GM18867 (cell line): Measurements from ENCODE around the gene SPI1.

Experiments used
- ATAC-seq: cut with Tn5 transposase; IDR thresholded peaks from one replicate; pipeline ENCODE4 v1.9.1; 2021; ENCODE audit warnings: mild to moderate bottlenecking, moderate library complexity; ENCODE audit not compliant: unreplicated experiment

Gene SPI1

GRCh38 chr11:47407746-47408590 lies 29.6 kb upstream of the SPI1 start, which contains the start of gene SLC39A13:
Gene SLC39A13 (plus strand): TSS chr11:47408590. CDS start chr11:47410095, 1,505 bp downstream.
- ATAC-seq, result peak; percentile 81

- no peak for ATAC-seq
These were observed 28.8 kb upstream of the SPI1 start for GRCh38 chr11:47406896-47407745.

DNA sequence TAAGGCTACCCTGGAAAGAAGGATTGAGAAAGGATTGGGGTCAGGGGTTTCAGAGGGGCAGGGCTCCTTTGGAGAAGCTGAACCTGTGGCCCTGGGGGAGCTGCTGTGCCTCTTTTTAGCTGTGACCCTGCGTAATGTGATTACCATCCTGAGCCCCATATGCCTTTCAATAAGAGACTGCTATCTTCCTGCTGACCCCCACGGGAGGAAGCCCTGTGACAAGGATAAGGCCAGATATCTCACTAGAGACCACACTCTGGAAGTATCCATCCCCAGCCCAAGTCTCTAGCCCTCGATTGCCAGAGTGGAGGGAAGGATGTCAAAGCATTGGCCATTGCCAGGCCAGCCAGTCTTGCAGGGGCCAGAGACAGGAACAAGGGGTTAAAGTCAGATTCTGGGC lies 25.2 kb upstream of the SPI1 start:
- ATAC-seq, result no peak

DNA sequence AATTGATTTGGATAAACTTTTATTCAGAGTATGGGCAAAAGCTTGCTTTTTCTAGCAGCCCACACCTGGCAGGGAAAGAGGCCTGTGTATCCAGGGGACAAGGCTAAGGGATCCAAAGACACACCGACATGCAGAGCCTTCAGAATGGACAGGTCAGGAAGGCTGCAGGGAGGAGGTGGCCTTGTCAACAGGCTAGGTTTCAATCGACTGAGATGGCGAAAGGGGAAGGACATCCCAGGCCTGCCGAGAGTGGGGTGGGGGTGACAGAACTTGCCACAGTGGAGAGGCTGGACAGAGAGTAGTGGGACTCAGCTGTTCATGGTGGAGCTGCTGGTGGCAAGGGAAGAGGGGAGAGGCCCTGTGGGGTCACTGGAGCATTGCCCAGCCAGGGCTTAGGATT lies 24.8 kb upstream of the SPI1 start:
- no peak for ATAC-seq

DNA sequence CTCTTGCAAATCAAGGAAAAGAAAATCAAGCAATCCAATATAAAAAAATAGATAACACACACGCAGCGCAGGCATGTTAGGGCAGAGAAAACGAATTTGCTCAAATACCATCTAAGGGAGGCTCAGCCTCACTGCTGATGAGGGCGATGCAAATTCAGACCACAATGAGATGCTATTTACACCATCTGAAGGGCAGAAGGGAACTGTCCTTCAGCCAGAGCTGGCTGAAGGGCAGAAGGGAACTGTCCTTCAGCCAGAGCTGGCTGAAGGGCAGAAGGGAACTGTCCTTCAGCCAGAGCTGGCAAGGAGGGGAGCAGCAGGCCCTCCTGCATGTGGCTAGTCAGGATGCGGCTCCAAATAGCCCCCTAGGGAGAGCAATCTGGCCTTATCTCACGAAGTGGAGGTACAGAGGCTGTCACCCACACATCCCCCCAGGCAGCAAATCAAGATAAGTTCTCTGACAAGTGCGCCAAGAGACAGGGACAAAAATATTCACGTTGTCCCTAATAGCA lies 22.5 kb upstream of the SPI1 start:
- peak; percentile 81 for ATAC-seq

DNA sequence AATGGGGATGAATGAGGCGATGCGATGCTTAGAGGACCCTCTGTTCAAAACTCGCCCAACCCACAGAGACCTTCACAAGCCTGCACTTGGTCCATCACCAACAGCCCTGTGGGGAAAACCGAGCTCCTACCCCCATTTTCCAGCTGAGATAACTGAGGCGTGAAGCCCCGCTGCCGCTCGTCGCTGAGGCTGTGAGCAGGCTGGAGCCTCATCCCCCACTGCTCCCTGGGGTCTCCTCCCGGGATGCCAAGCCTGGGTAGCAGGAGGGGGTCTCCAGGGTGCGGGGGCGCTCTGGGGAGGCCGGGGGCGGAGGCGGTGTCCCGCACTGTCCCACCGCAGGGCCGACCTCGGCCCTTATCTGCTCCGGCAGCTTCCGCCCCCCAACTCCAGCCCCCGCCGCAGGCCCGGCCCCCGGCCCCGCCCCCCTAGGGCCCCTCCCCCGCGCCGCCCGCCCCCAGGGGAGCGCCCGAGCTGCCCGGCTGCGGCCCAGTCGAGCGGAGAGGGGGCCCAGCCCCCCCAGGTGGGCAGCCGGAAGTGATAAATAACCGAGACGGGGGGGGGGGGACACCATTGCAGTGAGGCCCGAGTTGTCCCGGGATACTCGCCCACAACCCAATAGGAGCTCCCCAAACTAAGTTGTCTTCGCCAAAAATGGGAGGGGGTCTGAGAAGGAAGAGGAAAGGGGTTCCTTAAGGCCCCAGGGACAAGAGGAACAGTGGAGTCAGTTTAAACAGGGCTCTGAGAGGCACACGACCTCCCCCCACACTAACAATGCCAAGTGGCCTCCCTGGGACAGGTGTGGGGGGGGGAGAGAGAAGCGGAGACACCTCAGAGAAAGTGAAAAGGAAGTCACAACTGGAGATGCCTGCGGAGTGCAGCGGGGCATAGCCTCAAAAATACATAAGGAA lies 21.8 kb upstream of the SPI1 start:
- peak; percentile 45 for ATAC-seq

DNA sequence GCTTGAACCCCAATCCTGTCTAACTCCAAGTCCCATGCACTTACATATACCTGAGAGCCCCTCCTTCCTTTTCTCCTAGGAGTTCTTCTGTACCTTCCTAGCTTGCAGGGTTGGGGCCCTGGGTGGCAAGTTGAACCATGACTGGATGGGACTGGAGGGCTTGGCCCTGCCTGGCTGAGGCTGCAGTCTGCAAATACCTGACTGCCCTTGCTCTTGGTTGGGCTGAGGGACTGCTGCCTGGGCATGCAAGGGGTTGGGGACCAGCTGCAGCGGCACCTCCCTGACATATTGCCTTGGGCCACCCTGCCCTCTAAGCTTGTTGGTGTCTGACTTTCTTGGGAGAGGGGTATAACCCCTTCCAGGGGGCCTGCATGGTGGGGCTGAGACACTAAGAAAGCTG lies 20.2 kb upstream of the SPI1 start:
- ATAC-seq, result no peak

DNA sequence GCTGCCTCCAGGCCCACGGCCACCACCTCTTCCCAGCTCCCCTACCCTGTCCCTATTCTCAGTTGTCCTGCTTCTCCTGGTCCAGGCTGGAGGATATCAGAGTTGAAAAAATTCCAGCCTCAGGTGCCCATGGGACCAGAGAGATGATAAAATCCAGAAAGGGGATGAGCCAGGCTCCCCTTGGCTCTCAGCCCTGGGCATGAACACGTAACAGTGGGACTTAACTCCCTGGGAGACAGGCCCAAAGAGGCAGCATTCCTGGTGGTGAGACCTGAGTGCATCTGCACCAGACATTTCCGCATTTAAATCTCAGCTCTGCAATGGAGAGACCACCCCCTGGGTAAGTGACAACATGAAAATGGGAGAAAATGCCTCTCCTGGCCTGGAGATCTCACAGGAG lies 19.7 kb upstream of the SPI1 start:
- no peak for ATAC-seq

DNA sequence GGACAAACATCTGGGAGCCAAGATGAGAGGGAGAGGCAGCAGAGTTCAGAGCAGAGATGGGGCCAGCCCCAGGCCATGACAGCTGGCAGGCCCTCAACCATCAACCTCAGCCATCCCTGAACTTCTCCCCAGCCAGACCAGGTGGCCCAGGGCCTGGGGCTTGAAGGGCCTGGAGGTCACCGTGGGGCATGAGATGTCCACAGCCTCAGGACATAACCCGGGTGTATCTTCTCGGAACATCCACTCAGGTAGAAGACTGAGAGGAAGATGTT lies 17.6 kb upstream of the SPI1 start:
- no peak for ATAC-seq

GRCh38 chr11:47395223-47396048 lies 17.1 kb upstream of the SPI1 start:
- no peak for ATAC-seq

GRCh38 chr11:47394322-47395222 lies 16.2 kb upstream of the SPI1 start:
- ATAC-seq, result no peak

GRCh38 chr11:47394050-47394321 lies 15.6 kb upstream of the SPI1 start:
- no peak for ATAC-seq

GRCh38 chr11:47393163-47394049 lies 15.1 kb upstream of the SPI1 start:
- no peak for ATAC-seq

DNA sequence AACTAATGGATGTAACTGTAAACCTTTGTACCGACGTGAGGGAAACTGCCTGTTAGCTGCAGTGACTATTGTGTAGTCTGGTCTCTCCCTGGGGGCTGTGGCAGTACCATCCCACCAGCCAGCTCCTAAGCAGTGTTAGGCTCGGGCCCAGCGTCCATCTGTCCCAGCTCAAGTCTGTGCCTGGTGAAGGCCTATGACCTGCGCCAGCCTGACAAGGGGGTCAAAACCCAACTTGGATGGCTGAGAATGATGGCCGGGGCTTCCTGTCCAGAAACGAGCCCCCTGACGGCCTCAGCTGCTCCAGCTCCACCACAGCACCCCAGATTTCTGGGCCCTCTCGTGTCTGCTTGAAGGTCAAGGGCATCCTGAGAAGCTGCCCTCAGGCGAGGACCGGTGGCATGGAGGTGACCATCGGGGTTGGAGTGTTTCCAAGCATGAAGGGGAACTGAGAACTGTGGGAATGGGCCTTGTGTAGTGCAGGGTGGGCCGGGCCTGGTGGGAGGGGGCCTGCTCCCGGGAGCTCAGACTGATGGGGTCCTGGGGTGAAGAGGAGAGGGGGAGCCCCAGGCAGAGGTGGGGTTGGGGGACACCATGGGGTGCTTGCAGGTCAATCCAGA lies 14.3 kb upstream of the SPI1 start:
- ATAC-seq, result no peak

- no peak for ATAC-seq
These were observed 13.5 kb upstream of the SPI1 start for GRCh38 chr11:47391711-47392432.

DNA sequence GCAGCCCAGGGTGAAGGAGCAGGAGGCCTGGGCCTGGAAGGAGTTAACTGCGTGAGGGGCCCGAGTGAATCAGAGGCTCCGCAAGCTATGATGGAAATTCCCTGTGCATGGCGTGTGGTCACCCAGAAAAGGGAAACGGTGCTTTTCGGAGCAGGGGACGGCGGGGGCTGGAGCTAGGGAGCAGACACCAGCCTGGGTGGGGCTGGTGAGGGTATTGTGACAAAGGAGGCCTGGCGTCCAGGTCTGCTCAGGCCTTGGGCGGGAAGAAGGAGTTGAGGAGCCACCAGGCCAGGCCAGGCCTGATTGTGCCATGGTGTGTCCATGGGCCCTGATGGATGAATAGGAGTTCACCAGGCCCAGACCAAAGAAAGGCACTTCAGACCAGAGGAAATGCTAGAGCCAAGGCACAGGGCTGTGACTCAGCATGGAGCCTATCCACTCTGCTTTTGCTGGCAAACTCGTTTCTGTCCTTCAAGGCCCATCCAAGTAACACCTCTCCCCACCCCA lies 12.8 kb upstream of the SPI1 start:
- ATAC-seq, result no peak

- no peak for ATAC-seq
These were observed 12.0 kb upstream of the SPI1 start for GRCh38 chr11:47390422-47390760.
